ENCODE measurements around the gene SERPINB7. TPM values are rescaled to one million over a fixed set of nuclear protein-coding genes. Genes with fewer than 3 reads are reported as not detected.

SERPINB7 gene
- total and polyA plus RNA-seq, 10 of the 15 experiments (the other 5 are each of a cell fraction or from before 2014, with no cell fraction given), result not detected

- Histone ChIP-seq H3K9ac (ENCODE audit: control insufficient read depth, insufficient read depth, low read length) (no peak overlapping the region), H4K20me1 (ENCODE audit: control insufficient read depth, insufficient read depth) (no peaks in the 10 kb centered on the region), H3K4me3 (no peak overlapping the region), H3K27me3 (replicated peaks in 1 of 2; ENCODE audit: control insufficient read depth in 2 of 2, insufficient read depth in 2 of 2, low read length in 1 of 2) (no peaks in the 10 kb centered on the region; a peak in 1 of 4 replicates), H3K4me2 (ENCODE audit: control insufficient read depth, insufficient read depth) (no peak overlapping the region), H2AFZ (ENCODE audit: control insufficient read depth, low read depth, low read length) (no peak overlapping the region), H3K4me1 (ENCODE audit: control insufficient read depth, insufficient read depth, low read length) (no peaks in the 10 kb centered on the region), H3K27ac (ENCODE audit: control insufficient read depth, insufficient read depth) (no peak overlapping the region), H3K36me3 (ENCODE audit: control insufficient read depth in 2 of 2, insufficient read depth in 2 of 2, low read length in 1 of 2) (no peaks in the 10 kb centered on the region), H3K79me2 (ENCODE audit: control insufficient read depth, insufficient read depth, low read length) (no peaks in the 10 kb centered on the region), H3K9me3 (replicated peaks; ENCODE audit: control insufficient read depth, insufficient read depth, low read length) (no peaks in the 10 kb centered on the region)
- 57% methylated on average over 4 of the region's 4 CpGs for WGBS (ENCODE audit: insufficient coverage, insufficient replicate concordance, low lambda C conversion rate, missing lambda C conversion rate)
- FAIRE-seq (no peak), DNase-seq (ENCODE audit: low read depth, low spot score) (no peak), ATAC-seq (no peak)
- in situ Hi-C loops (cut with MboI) (no loop called here), intact Hi-C loops (cut with micrococcal nuclease; ENCODE audit: unreplicated experiment) (no loop called here)
- POLR2A ChIA-PET, result no interaction called here
- TF ChIP-seq FOXM1 (IDR thresholded peaks at IDR 0.05; ENCODE audit: low read depth, low read length) (no peak), IRF3 (IDR thresholded peaks at IDR 0.05) (no peak), WRNIP1 (IDR thresholded peaks at IDR 0.05; ENCODE audit: borderline replicate concordance, low read depth, low read length) (no peak), ZBTB11 (CRISPR knock-in tag; IDR thresholded peaks at IDR 0.05) (no peak), ESRRA (IDR thresholded peaks at IDR 0.05; ENCODE audit: low read length) (no peak), IKZF1 (conservative IDR thresholded peaks at IDR 0.05) (no peak), DPF2 (IDR thresholded peaks at IDR 0.05) (no peak), SUPT20H (IDR thresholded peaks at IDR 0.05; ENCODE audit: borderline replicate concordance, control insufficient read depth, low read depth, low read length) (no peak), CHD1 (IDR thresholded peaks at IDR 0.05; ENCODE audit: low read depth, low read length) (no peak), POLR2AphosphoS5 (IDR thresholded peaks at IDR 0.05; ENCODE audit: low read length) (no peak), CHD2 (IDR thresholded peaks at IDR 0.05; ENCODE audit: borderline replicate concordance, low read depth, low read length) (no peak), SKIL (IDR thresholded peaks at IDR 0.05; ENCODE audit: low read depth, poor library complexity, severe bottlenecking) (no peak)
- SMC1A ChIA-PET (ENCODE audit: uncharacterized antibody, unreplicated experiment), result no interaction called here
- no TSS peak for BruUV-seq (replicated peaks)
- RAD21 ChIA-PET (ENCODE audit: unreplicated experiment), result no interaction called here
- CTCF ChIA-PET, result no interaction called here
Measured at GRCh38 chr18:63787673-63788072, 12.5 kb downstream of the SERPINB7 start.
